Activated T-cell treated with anti-CD3 and anti-CD28 coated beads, Interleukin-2, amount 50 U/mL, for 4 hours (primary cell): ENCODE data around the gene POLR2I. TPM values are rescaled to one million over a fixed set of nuclear protein-coding genes. Genes with fewer than 3 reads are reported as not detected.

Experiments
- ATAC-seq, 2 donors: fragments of 200-7000 bp; cut with Tn5 transposase; one replicate each; pipeline ENCODE4 v1.10.0; 2021
- DNase-seq: peaks from one replicate; pipeline ENCODE4 v3.0.0-alpha.2; 2020
- H3K27me3 Mint-ChIP-seq: one replicate; pipeline ENCODE4 v1.8.0; 2021; ENCODE audit warnings: low read depth, mixed read lengths
- H3K36me3 Mint-ChIP-seq: one replicate; pipeline ENCODE4 v1.8.0; 2022; ENCODE audit warnings: mixed read lengths; ENCODE audit not compliant: insufficient read depth
- H3K4me1 Mint-ChIP-seq: one replicate; pipeline ENCODE4 v1.8.0; 2021; ENCODE audit warnings: low read depth, mixed read lengths
- H3K4me3 Mint-ChIP-seq: one replicate; pipeline ENCODE4 v1.8.0; 2021; ENCODE audit warnings: mild to moderate bottlenecking, moderate library complexity, mixed read lengths
- H3K9me3 Mint-ChIP-seq: one replicate; pipeline ENCODE4 v1.8.0; 2021; ENCODE audit warnings: mixed read lengths
- total RNA-seq, 3 donors: library from RNA; stranded (reverse); gene quantifications; one replicate each; pipeline ENCODE4 v1.2.1, GENCODE V29; 2021

The POLR2I gene
- total RNA-seq, 3 donors from 2014 or later = 139 to 165 (median 159) TPM

GRCh38 chr19:36099166-36099785 lies 15.4 kb downstream of the POLR2I start:
- Mint-ChIP-seq H3K27me3 (no peaks in the 10 kb centered on the region), H3K4me3 (no peak overlapping the region), H3K4me1 (no peaks in the 10 kb centered on the region), H3K36me3 (no peaks in the 10 kb centered on the region), H3K9me3 (no peaks in the 10 kb centered on the region)
- no peak for DNase-seq
- no peak for ATAC-seq

GRCh38 chr19:36097036-36097435 lies 17.6 kb downstream of the POLR2I start:
- Mint-ChIP-seq H3K4me3 (no peak overlapping the region), H3K36me3 (peaks cover 3% of the 10 kb centered on the region), H3K9me3 (no peaks in the 10 kb centered on the region), H3K27me3 (no peaks in the 10 kb centered on the region), H3K4me1 (peaks cover 12% of the 10 kb centered on the region)
- ATAC-seq (no peak), DNase-seq (no peak)

GRCh38 chr19:36093687-36094086 lies 21.0 kb downstream of the POLR2I start:
- Mint-ChIP-seq H3K9me3 (no peaks in the 10 kb centered on the region), H3K27me3 (no peaks in the 10 kb centered on the region), H3K4me1 (peaks cover 12% of the 10 kb centered on the region), H3K4me3 (no peak overlapping the region), H3K36me3 (peaks cover 3% of the 10 kb centered on the region)
- ATAC-seq (peak in 1 of 2 donors; percentile 14), DNase-seq (no peak)

GRCh38 chr19:36093146-36093662 lies 21.5 kb downstream of the POLR2I start:
- DNase-seq = no peak
- Mint-ChIP-seq H3K9me3 (no peaks in the 10 kb centered on the region), H3K27me3 (no peaks in the 10 kb centered on the region), H3K4me3 (no peak overlapping the region), H3K36me3 (peaks cover 3% of the 10 kb centered on the region), H3K4me1 (peaks cover 12% of the 10 kb centered on the region)
- peak; percentile 78 to 82 for ATAC-seq

- Mint-ChIP-seq H3K36me3 (peaks cover 3% of the 10 kb centered on the region), H3K4me3 (no peak overlapping the region), H3K4me1 (peaks cover 12% of the 10 kb centered on the region), H3K9me3 (no peaks in the 10 kb centered on the region), H3K27me3 (no peaks in the 10 kb centered on the region)
- DNase-seq (no peak), ATAC-seq (no peak)
Measured at GRCh38 chr19:36092566-36092965, 22.1 kb downstream of the POLR2I start.

- Mint-ChIP-seq H3K27me3 (no peaks in the 10 kb centered on the region), H3K4me1 (peaks cover 12% of the 10 kb centered on the region), H3K9me3 (no peaks in the 10 kb centered on the region), H3K4me3 (no peak overlapping the region), H3K36me3 (peaks cover 3% of the 10 kb centered on the region)
- ATAC-seq (no peak), DNase-seq (no peak)
Measured at GRCh38 chr19:36090910-36091695, 23.6 kb downstream of the POLR2I start.

- Mint-ChIP-seq H3K27me3 (no peaks in the 10 kb centered on the region), H3K4me3 (no peak overlapping the region), H3K9me3 (no peaks in the 10 kb centered on the region), H3K4me1 (peaks cover 12% of the 10 kb centered on the region), H3K36me3 (peaks cover 3% of the 10 kb centered on the region)
- ATAC-seq = no peak
- DNase-seq = no peak
Measured at GRCh38 chr19:36089847-36090246, 24.8 kb downstream of the POLR2I start.

GRCh38 chr19:36086326-36086725 lies 28.3 kb downstream of the POLR2I start:
- Mint-ChIP-seq H3K27me3 (no peaks in the 10 kb centered on the region), H3K4me1 (no peaks in the 10 kb centered on the region), H3K9me3 (no peaks in the 10 kb centered on the region), H3K4me3 (no peak overlapping the region), H3K36me3 (no peaks in the 10 kb centered on the region)
- DNase-seq = no peak
- no peak for ATAC-seq

- H3K36me3 Mint-ChIP-seq = peaks cover 3% of the 10 kb centered on the region
- H3K4me1 Mint-ChIP-seq = no peaks in the 10 kb centered on the region
- no peak overlapping the region for H3K4me3 Mint-ChIP-seq
- H3K27me3 Mint-ChIP-seq = no peaks in the 10 kb centered on the region
- no peaks in the 10 kb centered on the region for H3K9me3 Mint-ChIP-seq
- ATAC-seq (no peak), DNase-seq (no peak)
Measured at GRCh38 chr19:36084231-36085009, 30.3 kb downstream of the POLR2I start.

- Mint-ChIP-seq H3K4me3 (no peak overlapping the region), H3K9me3 (no peaks in the 10 kb centered on the region), H3K27me3 (no peaks in the 10 kb centered on the region), H3K4me1 (no peaks in the 10 kb centered on the region), H3K36me3 (peaks cover 3% of the 10 kb centered on the region)
- no peak for ATAC-seq
- DNase-seq = no peak
Measured at GRCh38 chr19:36082916-36083315, 31.8 kb downstream of the POLR2I start.

- no peaks in the 10 kb centered on the region for H3K4me1 Mint-ChIP-seq
- H3K36me3 Mint-ChIP-seq = peaks cover 3% of the 10 kb centered on the region
- H3K9me3 Mint-ChIP-seq = no peaks in the 10 kb centered on the region
- no peaks in the 10 kb centered on the region for H3K27me3 Mint-ChIP-seq
- ATAC-seq = no peak
- H3K4me3 Mint-ChIP-seq = no peak overlapping the region
- no peak for DNase-seq
Measured at GRCh38 chr19:36081894-36082293, 32.8 kb downstream of the POLR2I start.

- H3K4me1 Mint-ChIP-seq = no peaks in the 10 kb centered on the region
- H3K36me3 Mint-ChIP-seq = peaks cover 3% of the 10 kb centered on the region
- H3K9me3 Mint-ChIP-seq = no peaks in the 10 kb centered on the region
- no peak overlapping the region for H3K4me3 Mint-ChIP-seq
- DNase-seq (no peak), ATAC-seq (no peak)
- H3K27me3 Mint-ChIP-seq = no peaks in the 10 kb centered on the region
Measured at GRCh38 chr19:36081385-36081784, 33.3 kb downstream of the POLR2I start.

GRCh38 chr19:36079389-36079945 lies 35.2 kb downstream of the POLR2I start:
- DNase-seq (no peak), ATAC-seq (no peak)
- Mint-ChIP-seq H3K27me3 (no peaks in the 10 kb centered on the region), H3K4me3 (no peak overlapping the region), H3K36me3 (peaks cover 5% of the 10 kb centered on the region), H3K9me3 (no peaks in the 10 kb centered on the region), H3K4me1 (no peaks in the 10 kb centered on the region)
